Adrenal gland (tissue), 5 donors: ENCODE data around the gene PCDHGA8.

Experiments
- CTCF ChIP-seq, 6 experiments: fragments of 450-650 bp in 4 of 6; fragments of 200-600 bp in 2 of 6; sonication (generic) in 1 of 6; IDR thresholded peaks; 1 replicate in 5 of 6; 2 replicates in 1 of 6; pipeline versions ENCODE4 v1.5.1 to v1.8.0; 2016 to 2021; ENCODE audit warnings: antibody characterized with exemption in 6 of 6, mild to moderate bottlenecking in 2 of 6, moderate library complexity in 1 of 6
- POLR2A ChIP-seq, 2 donors: fragments of 450-650 bp; IDR thresholded peaks; one replicate each; pipeline ENCODE4 v1.6.1; 2017; ENCODE audit warnings: antibody characterized with exemption in 2 of 2, mild to moderate bottlenecking in 2 of 2, moderate library complexity in 1 of 2
- donor health status: DM: no; HTN: no; CAD: no.

DNA sequence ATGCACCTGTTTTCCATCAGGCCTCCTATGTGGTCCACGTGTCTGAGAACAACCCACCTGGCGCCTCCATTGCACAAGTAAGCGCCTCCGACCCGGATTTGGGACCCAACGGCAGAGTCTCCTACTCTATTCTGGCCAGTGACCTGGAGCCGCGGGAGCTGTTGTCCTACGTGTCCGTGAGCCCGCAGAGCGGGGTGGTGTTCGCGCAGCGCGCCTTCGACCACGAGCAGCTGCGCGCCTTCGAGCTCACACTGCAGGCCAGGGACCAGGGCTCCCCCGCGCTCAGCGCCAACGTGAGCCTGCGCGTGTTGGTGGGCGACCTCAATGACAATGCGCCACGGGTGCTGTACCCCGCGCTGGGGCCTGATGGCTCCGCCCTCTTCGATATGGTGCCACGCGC is 40.8 kb upstream of the PCDHGA8 start:
- TF ChIP-seq POLR2A (IDR thresholded peaks at IDR 0.05), result no peak
- no peak for TF ChIP-seq CTCF (IDR thresholded peaks at IDR 0.05)
